Right lobe of liver (tissue), 4 donors: ENCODE measurements around the gene COPS8.
A peak's percentile ranks its signal among the peaks of the same experiment; 100 is the strongest.

ENCODE experiments used
- CTCF ChIP-seq, 4 donors: fragments of 200-600 bp in 3 of 4; fragments of 450-650 bp in 1 of 4; IDR thresholded peaks; one replicate each; pipeline versions ENCODE4 v1.5.1 to v1.8.0; 2016 to 2022; ENCODE audit warnings: antibody characterized with exemption in 4 of 4, mild to moderate bottlenecking in 2 of 4
- POLR2A ChIP-seq: fragments of 450-650 bp; IDR thresholded peaks from one replicate; pipeline ENCODE4 v1.6.1; 2017; ENCODE audit warnings: antibody characterized with exemption, mild to moderate bottlenecking
- donor health status: DM: no; HTN: no; CAD: no.
- donor health status: DM: no; HTN: no; CAD: no.
- donor health status: DM: no; HTN: yes; CAD: no.

- TF ChIP-seq CTCF (IDR thresholded peaks at IDR 0.05) = peak in 2 of 4 donors; percentile 10 to 30
- TF ChIP-seq POLR2A = no peak
Observed at GRCh38 chr2:237132799-237133198, 47.1 kb downstream of the COPS8 start.
